Measurements from ENCODE around the gene ATP2B2.

DNA sequence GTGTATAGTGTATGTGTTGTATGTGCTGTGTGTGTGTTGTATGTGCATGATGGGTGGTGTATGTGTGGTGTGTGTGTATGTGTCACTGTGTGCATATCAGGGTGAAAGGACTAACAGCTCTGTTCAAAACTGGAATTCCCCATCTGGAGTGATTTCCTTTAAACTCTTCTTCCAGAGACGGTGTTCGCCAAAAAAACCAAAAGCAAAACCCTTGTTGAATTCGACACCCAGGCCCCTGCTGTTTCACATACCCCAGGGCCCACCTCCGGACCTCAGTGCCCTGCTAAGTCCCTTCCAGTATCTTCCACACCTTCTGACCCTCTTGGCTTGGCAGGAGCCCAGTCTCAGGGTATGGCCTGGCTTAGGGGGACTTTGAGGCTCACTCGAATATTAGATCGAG, 139.6 kb downstream of the ATP2B2 start:
- TF ChIP-seq EP300 (IDR thresholded peaks at IDR 0.05; ENCODE audit: low read depth) (no peak), CTCF (IDR thresholded peaks at IDR 0.05) (no peak), POLR2A (IDR thresholded peaks at IDR 0.05) (no peak), POLR2AphosphoS5 (IDR thresholded peaks at IDR 0.05) (no peak)

All from transverse colon (tissue), 4 donors.